ENCODE data around the gene ZNF526.
"Not testable (repeated sequence)": the region's sequence is repeated elsewhere in the genome, so short reads cannot be mapped to it uniquely, and the experiment has no call there.

- TF ChIP-seq, protein P1, sequence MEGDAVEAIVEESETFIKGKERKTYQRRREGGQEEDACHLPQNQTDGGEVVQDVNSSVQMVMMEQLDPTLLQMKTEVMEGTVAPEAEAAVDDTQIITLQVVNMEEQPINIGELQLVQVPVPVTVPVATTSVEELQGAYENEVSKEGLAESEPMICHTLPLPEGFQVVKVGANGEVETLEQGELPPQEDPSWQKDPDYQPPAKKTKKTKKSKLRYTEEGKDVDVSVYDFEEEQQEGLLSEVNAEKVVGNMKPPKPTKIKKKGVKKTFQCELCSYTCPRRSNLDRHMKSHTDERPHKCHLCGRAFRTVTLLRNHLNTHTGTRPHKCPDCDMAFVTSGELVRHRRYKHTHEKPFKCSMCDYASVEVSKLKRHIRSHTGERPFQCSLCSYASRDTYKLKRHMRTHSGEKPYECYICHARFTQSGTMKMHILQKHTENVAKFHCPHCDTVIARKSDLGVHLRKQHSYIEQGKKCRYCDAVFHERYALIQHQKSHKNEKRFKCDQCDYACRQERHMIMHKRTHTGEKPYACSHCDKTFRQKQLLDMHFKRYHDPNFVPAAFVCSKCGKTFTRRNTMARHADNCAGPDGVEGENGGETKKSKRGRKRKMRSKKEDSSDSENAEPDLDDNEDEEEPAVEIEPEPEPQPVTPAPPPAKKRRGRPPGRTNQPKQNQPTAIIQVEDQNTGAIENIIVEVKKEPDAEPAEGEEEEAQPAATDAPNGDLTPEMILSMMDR (IDR thresholded peaks at IDR 0.05; ENCODE audit: insufficient read depth, low read length, poor library complexity, severe bottlenecking) = not testable (repeated sequence)
- not testable (repeated sequence) for TF ChIP-seq EZH2phosphoT487 (conservative IDR thresholded peaks at IDR 0.05; ENCODE audit: low read length)
Observed at GRCh38 chr19:42257842-42258241, 37.7 kb downstream of the ZNF526 start.

Measured in SU-DHL-6 (cell line).